ENCODE measurements around the gene TECR. TPM values are rescaled to one million over a fixed set of nuclear protein-coding genes. Genes with fewer than 3 reads are reported as not detected.

TECR gene
- total and polyA plus RNA-seq, 2 of the 13 experiments (the other 11 are each of a cell fraction or from before 2014, with no cell fraction given): 54.9 to 121 TPM

DNA sequence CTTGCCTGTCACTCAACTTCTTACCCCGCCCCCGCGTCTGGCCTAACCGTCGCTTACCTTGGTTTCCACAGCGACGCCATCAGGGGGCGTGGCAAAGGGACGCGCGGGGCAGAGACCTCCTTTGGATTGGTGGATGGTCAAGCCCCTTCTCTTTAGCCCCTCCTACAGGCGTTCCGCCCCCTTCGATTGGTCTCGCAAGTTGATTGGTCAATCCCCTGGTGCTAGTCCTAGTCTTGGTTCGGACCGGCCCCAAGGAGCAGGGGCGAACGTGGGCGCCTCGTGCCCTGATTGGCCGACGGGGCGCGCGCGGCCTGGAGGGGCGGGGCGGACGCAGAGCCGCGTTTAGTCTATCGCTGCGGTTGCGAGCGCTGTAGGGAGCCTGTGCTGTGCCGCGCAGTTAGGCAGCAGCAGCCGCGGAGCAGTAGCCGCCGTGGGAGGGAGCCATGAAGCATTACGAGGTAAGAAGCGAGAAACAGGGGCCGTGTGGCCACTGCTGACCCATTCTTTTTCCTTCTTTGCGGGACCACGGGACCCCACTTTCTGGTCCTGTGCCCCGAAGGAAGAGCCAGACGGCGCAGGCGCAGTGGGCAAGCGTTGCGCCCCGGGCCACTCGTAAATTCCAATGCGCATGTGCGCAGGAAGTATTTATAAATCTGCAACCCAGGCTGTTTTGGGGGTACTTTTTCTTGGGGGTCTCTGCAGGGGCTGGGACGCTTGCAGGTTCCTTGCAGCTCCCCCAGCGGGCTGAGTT, at the start of gene TECR (continued):
- TF ChIP-seq, protein P1, sequence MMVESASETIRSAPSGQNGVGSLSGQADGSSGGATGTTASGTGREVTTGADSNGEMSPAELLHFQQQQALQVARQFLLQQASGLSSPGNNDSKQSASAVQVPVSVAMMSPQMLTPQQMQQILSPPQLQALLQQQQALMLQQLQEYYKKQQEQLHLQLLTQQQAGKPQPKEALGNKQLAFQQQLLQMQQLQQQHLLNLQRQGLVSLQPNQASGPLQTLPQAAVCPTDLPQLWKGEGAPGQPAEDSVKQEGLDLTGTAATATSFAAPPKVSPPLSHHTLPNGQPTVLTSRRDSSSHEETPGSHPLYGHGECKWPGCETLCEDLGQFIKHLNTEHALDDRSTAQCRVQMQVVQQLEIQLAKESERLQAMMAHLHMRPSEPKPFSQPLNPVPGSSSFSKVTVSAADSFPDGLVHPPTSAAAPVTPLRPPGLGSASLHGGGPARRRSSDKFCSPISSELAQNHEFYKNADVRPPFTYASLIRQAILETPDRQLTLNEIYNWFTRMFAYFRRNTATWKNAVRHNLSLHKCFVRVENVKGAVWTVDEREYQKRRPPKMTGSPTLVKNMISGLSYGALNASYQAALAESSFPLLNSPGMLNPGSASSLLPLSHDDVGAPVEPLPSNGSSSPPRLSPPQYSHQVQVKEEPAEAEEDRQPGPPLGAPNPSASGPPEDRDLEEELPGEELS (CRISPR knock-in tag; IDR thresholded peaks at IDR 0.05): no peak
- peak; percentile 76 for TF ChIP-seq ZGPAT (CRISPR knock-in tag; IDR thresholded peaks at IDR 0.05)
- TF ChIP-seq RBFOX2 (IDR thresholded peaks at IDR 0.05; ENCODE audit: low read depth, low read length): peak; percentile 97
- no peak for TF ChIP-seq SOX6 (IDR thresholded peaks at IDR 0.05)
- TF ChIP-seq SOX6 (CRISPR knock-in tag; IDR thresholded peaks at IDR 0.05): peak; percentile 46; the same call in 1 of the 2 replicates
- TF ChIP-seq HMG20A (CRISPR knock-in tag; IDR thresholded peaks at IDR 0.05; ENCODE audit: borderline replicate concordance): no peak
- TF ChIP-seq ZNF333 (CRISPR knock-in tag; IDR thresholded peaks at IDR 0.05; ENCODE audit: borderline replicate concordance): peak; percentile 66; the same call in 1 of the 2 replicates
- TF ChIP-seq HNF4A (CRISPR knock-in tag; IDR thresholded peaks at IDR 0.05): no peak
- TF ChIP-seq, protein P2, sequence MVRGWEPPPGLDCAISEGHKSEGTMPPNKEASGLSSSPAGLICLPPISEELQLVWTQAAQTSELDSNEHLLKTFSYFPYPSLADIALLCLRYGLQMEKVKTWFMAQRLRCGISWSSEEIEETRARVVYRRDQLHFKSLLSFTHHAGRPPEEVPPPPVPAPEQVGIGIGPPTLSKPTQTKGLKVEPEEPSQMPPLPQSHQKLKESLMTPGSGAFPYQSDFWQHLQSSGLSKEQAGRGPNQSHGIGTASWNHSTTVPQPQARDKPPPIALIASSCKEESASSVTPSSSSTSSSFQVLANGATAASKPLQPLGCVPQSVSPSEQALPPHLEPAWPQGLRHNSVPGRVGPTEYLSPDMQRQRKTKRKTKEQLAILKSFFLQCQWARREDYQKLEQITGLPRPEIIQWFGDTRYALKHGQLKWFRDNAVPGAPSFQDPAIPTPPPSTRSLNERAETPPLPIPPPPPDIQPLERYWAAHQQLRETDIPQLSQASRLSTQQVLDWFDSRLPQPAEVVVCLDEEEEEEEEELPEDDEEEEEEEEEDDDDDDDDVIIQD (CRISPR knock-in tag; IDR thresholded peaks at IDR 0.05; ENCODE audit: low read depth): peak; percentile 82
- TF ChIP-seq ZNF451 (CRISPR knock-in tag; IDR thresholded peaks at IDR 0.05): peak; percentile 73; the same call in 1 of the 2 replicates
- peak in 1 of 2 experiments; percentile 49; a peak in 3 of 4 replicates for TF ChIP-seq HMGXB4 (CRISPR knock-in tag; IDR thresholded peaks at IDR 0.05; ENCODE audit: borderline replicate concordance in 1 of 2, low read depth in 1 of 2)
- TF ChIP-seq DPF2 (CRISPR knock-in tag; IDR thresholded peaks at IDR 0.05; ENCODE audit: borderline replicate concordance, low read depth): no peak
- TF ChIP-seq PLSCR1 (CRISPR knock-in tag; IDR thresholded peaks at IDR 0.05; ENCODE audit: borderline replicate concordance): no peak
- TF ChIP-seq IKZF4 (CRISPR knock-in tag; IDR thresholded peaks at IDR 0.05; ENCODE audit: borderline replicate concordance, low read depth, not compliant biosample characterization): peak; percentile 42
- peak; percentile 56; the same call in 1 of the 2 replicates for TF ChIP-seq GATA4 (IDR thresholded peaks at IDR 0.05; ENCODE audit: borderline replicate concordance, low read depth)
- no peak for TF ChIP-seq POLR2AphosphoS2 (IDR thresholded peaks at IDR 0.05; ENCODE audit: low read depth, low read length)
- TF ChIP-seq BCL6 (CRISPR knock-in tag; IDR thresholded peaks at IDR 0.05): no peak
- peak; percentile 64 for TF ChIP-seq CREB1 (IDR thresholded peaks at IDR 0.05)
- TF ChIP-seq CREB1 (CRISPR knock-in tag; IDR thresholded peaks at IDR 0.05): peak; percentile 81
